Stomach (tissue), 4 donors: ENCODE data around the gene TAC3.

Source experiments
- CTCF ChIP-seq, 7 experiments: fragments of 450-650 bp in 4 of 7; fragments of 200-600 bp in 3 of 7; sonication (generic) in 3 of 7; IDR thresholded peaks; one replicate each; pipeline ENCODE4 v1.5.1; 2016 to 2019; ENCODE audit warnings: antibody characterized with exemption in 7 of 7, control low read depth in 2 of 7, mild to moderate bottlenecking in 1 of 7
- EP300 ChIP-seq: sonication (generic); formaldehyde crosslinking; IDR thresholded peaks from one replicate; pipeline ENCODE4 v1.6.1; 2017; ENCODE audit warnings: antibody characterized with exemption
- POLR2A ChIP-seq, 4 donors: fragments of 450-650 bp; IDR thresholded peaks; one replicate each; pipeline ENCODE4 v1.6.1; 2016; ENCODE audit warnings: antibody characterized with exemption in 4 of 4, control low read depth in 2 of 4, mild to moderate bottlenecking in 1 of 4, moderate library complexity in 1 of 4

- TF ChIP-seq CTCF (IDR thresholded peaks at IDR 0.05): no peak
- no peak for TF ChIP-seq POLR2A (IDR thresholded peaks at IDR 0.05)
- TF ChIP-seq EP300: no peak
Observed at GRCh38 chr12:56980941-56981530, 35.3 kb downstream of the TAC3 start.
